HEK293 (cell line): ENCODE results near the gene HDHD3.

ENCODE experiments used
- CTCF ChIA-PET: fragments of 350-600 bp; formaldehyde crosslinking; extraction: SDS; loops from one replicate; lab custom pipeline; 2021; ENCODE audit warnings: antibody characterized with exemption; lab: Yijun Ruan, JAX
- POLR2A ChIA-PET: fragments of 300-600 bp; formaldehyde crosslinking; extraction: SDS; loops from one replicate; lab custom pipeline; 2020; ENCODE audit warnings: antibody characterized with exemption, inconsistent platforms; lab: Yijun Ruan, JAX
- H3K27ac ChIP-seq: fragments of 200-500 bp; sonication (Bioruptor generic); 2 replicates; pipeline ENCODE4 v1.5.1; 2014; ENCODE audit warnings: low read depth, low read length, control low read depth, inconsistent platforms; ENCODE audit errors: extremely low read depth
- H3K36me3 ChIP-seq, 2 experiments: fragments of 200-500 bp in 1 of 2; sonication (Bioruptor generic) in 1 of 2; 1 replicate in 1 of 2; 2 replicates in 1 of 2; pipeline ENCODE4 v1.5.1; 2014 to 2017; ENCODE audit warnings: inconsistent platforms in 2 of 2, low read length in 2 of 2; ENCODE audit not compliant: control insufficient read depth in 2 of 2, insufficient read depth in 1 of 2
- H3K4me1 ChIP-seq: fragments of 200-500 bp; sonication (Bioruptor generic); 2 replicates; pipeline ENCODE4 v1.5.1; 2014; ENCODE audit warnings: mild to moderate bottlenecking, low read length, inconsistent platforms; ENCODE audit not compliant: control insufficient read depth, insufficient read depth
- H3K4me3 ChIP-seq: 2 replicates; pipeline ENCODE4 v1.5.1; 2011; ENCODE audit warnings: low read depth, mild to moderate bottlenecking, control low read depth, low read length, moderate library complexity
- H3K9me3 ChIP-seq: fragments of 200-500 bp; sonication (Bioruptor generic); 2 replicates; pipeline ENCODE4 v1.5.1; 2014; ENCODE audit warnings: low read depth, low read length, inconsistent platforms; ENCODE audit not compliant: control insufficient read depth, insufficient read depth
- GLI4 ChIP-seq: fragments of 450-650 bp; formaldehyde crosslinking; IDR thresholded peaks from 2 replicates; pipeline ENCODE4 v1.5.1; 2016; ENCODE audit warnings: missing biosample characterization, missing genetic modification characterization
- KLF1 ChIP-seq: fragments of 450-650 bp; formaldehyde crosslinking; IDR thresholded peaks from 2 replicates; pipeline ENCODE4 v1.5.1; 2016; ENCODE audit warnings: missing biosample characterization, missing genetic modification characterization
- KLF7 ChIP-seq: fragments of 450-650 bp; formaldehyde crosslinking; IDR thresholded peaks from 2 replicates; pipeline ENCODE4 v1.5.1; 2016; ENCODE audit warnings: missing biosample characterization, missing genetic modification characterization, borderline replicate concordance
- SP2 ChIP-seq: fragments of 450-650 bp; formaldehyde crosslinking; IDR thresholded peaks from 2 replicates; pipeline ENCODE4 v1.5.1; 2016; ENCODE audit warnings: missing biosample characterization, missing genetic modification characterization
- YY1 ChIP-seq: fragments of 450-650 bp; formaldehyde crosslinking; IDR thresholded peaks from 2 replicates; pipeline ENCODE4 v1.5.1; 2018; ENCODE audit warnings: missing biosample characterization, missing genetic modification characterization
- ZBTB1 ChIP-seq: fragments of 450-650 bp; formaldehyde crosslinking; IDR thresholded peaks from 2 replicates; pipeline ENCODE4 v1.5.1; 2016; ENCODE audit warnings: missing biosample characterization, missing genetic modification characterization
- ZBTB49 ChIP-seq: fragments of 450-650 bp; formaldehyde crosslinking; IDR thresholded peaks from 2 replicates; pipeline ENCODE4 v1.5.1; 2016; ENCODE audit warnings: missing biosample characterization, missing genetic modification characterization, low read depth
- ZBTB7A ChIP-seq: fragments of 450-650 bp; formaldehyde crosslinking; IDR thresholded peaks from 2 replicates; pipeline ENCODE4 v1.5.1; 2016; ENCODE audit warnings: low read depth, missing biosample characterization, missing genetic modification characterization
- ZNF157 ChIP-seq: fragments of 450-650 bp; formaldehyde crosslinking; IDR thresholded peaks from 2 replicates; pipeline ENCODE4 v1.5.1; 2016; ENCODE audit warnings: missing biosample characterization, missing genetic modification characterization
- ZNF18 ChIP-seq: fragments of 450-650 bp; formaldehyde crosslinking; IDR thresholded peaks from 2 replicates; pipeline ENCODE4 v1.5.1; 2016; ENCODE audit warnings: missing biosample characterization, missing genetic modification characterization
- ZNF184 ChIP-seq: fragments of 450-650 bp; IDR thresholded peaks from 2 replicates; pipeline ENCODE4 v1.5.1; 2018; ENCODE audit warnings: missing biosample characterization, mild to moderate bottlenecking, missing genetic modification characterization
- ZNF214 ChIP-seq: fragments of 450-650 bp; formaldehyde crosslinking; IDR thresholded peaks from 2 replicates; pipeline ENCODE4 v1.5.1; 2017; ENCODE audit warnings: missing biosample characterization, mild to moderate bottlenecking, missing genetic modification characterization, borderline replicate concordance
- ZNF221 ChIP-seq: fragments of 450-650 bp; formaldehyde crosslinking; IDR thresholded peaks from 2 replicates; pipeline ENCODE4 v1.5.1; 2017; ENCODE audit warnings: missing biosample characterization, missing genetic modification characterization, borderline replicate concordance
- ZNF23 ChIP-seq: fragments of 450-650 bp; formaldehyde crosslinking; IDR thresholded peaks from 2 replicates; pipeline ENCODE4 v1.5.1; 2016; ENCODE audit warnings: missing biosample characterization, missing genetic modification characterization, borderline replicate concordance
- ZNF341 ChIP-seq: fragments of 450-650 bp; formaldehyde crosslinking; IDR thresholded peaks from 2 replicates; pipeline ENCODE4; 2016; ENCODE audit warnings: low read depth, missing biosample characterization, missing genetic modification characterization
- ZNF350 ChIP-seq: fragments of 450-650 bp; formaldehyde crosslinking; IDR thresholded peaks from 2 replicates; pipeline ENCODE4 v1.5.0; 2017; ENCODE audit warnings: missing biosample characterization, mild to moderate bottlenecking, missing genetic modification characterization
- ZNF394 ChIP-seq: fragments of 450-650 bp; formaldehyde crosslinking; IDR thresholded peaks from 2 replicates; pipeline ENCODE4 v1.5.1; 2016; ENCODE audit warnings: missing biosample characterization, missing genetic modification characterization, mild to moderate bottlenecking, moderate library complexity, borderline replicate concordance
- ZNF514 ChIP-seq: fragments of 450-650 bp; formaldehyde crosslinking; IDR thresholded peaks from 2 replicates; pipeline ENCODE4 v1.5.1; 2016; ENCODE audit warnings: missing biosample characterization, missing genetic modification characterization
- ZNF548 ChIP-seq: fragments of 450-650 bp; formaldehyde crosslinking; IDR thresholded peaks from 2 replicates; pipeline ENCODE4 v1.5.1; 2016; ENCODE audit warnings: missing biosample characterization, missing genetic modification characterization
- ZNF580 ChIP-seq: fragments of 450-650 bp; formaldehyde crosslinking; IDR thresholded peaks from 2 replicates; pipeline ENCODE4 v1.5.1; 2016; ENCODE audit warnings: missing biosample characterization, missing genetic modification characterization
- ZNF596 ChIP-seq: fragments of 450-650 bp; IDR thresholded peaks from 2 replicates; pipeline ENCODE4 v1.5.0; 2018; ENCODE audit warnings: missing biosample characterization, mild to moderate bottlenecking, missing genetic modification characterization, moderate library complexity
- ZNF626 ChIP-seq: fragments of 450-650 bp; sonication (Bioruptor Pico); formaldehyde crosslinking; IDR thresholded peaks from 2 replicates; pipeline ENCODE4 v1.5.1; 2018; ENCODE audit warnings: missing biosample characterization, missing genetic modification characterization, inconsistent platforms
- ZNF629 ChIP-seq: fragments of 450-650 bp; formaldehyde crosslinking; IDR thresholded peaks from 2 replicates; pipeline ENCODE4 v1.5.1; 2017; ENCODE audit warnings: missing biosample characterization, missing genetic modification characterization
- TF ChIP-seq, protein P1 (sequence below): fragments of 450-650 bp; formaldehyde crosslinking; IDR thresholded peaks from 2 replicates; pipeline ENCODE4 v1.5.1; 2016; ENCODE audit warnings: missing biosample characterization, missing genetic modification characterization, borderline replicate concordance
- TF ChIP-seq, protein P2 (sequence below): fragments of 450-650 bp; formaldehyde crosslinking; IDR thresholded peaks from 2 replicates; pipeline ENCODE4; 2016; ENCODE audit warnings: missing biosample characterization, missing genetic modification characterization
- TF ChIP-seq, protein P3 (sequence below): fragments of 450-650 bp; formaldehyde crosslinking; IDR thresholded peaks from 2 replicates; pipeline ENCODE4 v1.5.1; 2016; ENCODE audit warnings: missing biosample characterization, missing genetic modification characterization

Gene HDHD3

GRCh38 chr9:113350107-113350661, 26.6 kb downstream of the HDHD3 start (continued):
- 0 out of 2 replicates have a peak, but pooled peaks have one; percentile 7 for TF ChIP-seq ZNF394
- TF ChIP-seq ZBTB49, result no peak

DNA sequence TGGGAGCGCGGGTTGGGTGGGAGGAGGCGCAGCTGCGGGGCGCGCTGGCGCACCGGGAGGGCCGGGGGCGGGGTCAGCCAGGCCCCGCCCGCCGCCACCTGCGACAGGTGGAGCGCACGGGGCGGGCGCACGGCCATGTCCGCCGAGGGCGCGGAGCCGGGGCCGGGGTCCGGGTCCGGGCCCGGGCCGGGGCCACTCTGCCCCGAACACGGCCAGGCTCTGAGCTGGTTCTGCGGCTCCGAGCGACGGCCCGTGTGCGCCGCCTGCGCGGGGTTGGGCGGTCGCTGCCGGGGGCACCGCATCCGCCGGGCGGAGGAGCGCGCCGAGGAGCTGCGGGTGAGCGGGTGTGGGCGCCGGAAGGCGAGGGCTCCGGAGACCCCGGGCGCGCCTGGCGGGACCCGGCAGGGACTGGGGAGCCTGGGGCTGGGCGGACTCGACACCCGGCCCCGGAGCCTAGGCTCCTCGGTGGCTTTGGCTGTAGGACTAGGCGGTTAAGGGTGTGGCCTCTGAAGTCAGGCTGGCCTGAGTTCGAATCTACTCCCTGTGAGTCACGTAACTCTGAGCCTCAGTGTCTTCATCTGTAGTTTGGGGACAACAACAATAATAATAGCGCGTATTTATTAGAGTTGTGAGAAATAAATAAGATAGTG, 27.2 kb downstream of the HDHD3 start, which contains the start of gene BSPRY:
TSS of gene BSPRY (plus strand) at position 97 of the 650 bp plus-strand sequence. CDS start at position 136, 39 bp downstream.
- H3K27ac ChIP-seq, result no peak within 1 kb of the TSS
- peak within 1 kb of the TSS; percentile 43 for H3K4me3 ChIP-seq
- POLR2A ChIA-PET, result interaction anchor here (0.7 to 3.4 kb wide), 5 partner anchors 10 to 74 kb away, joined by 3 to 22 read pairs (median 5); partner anchors contain the start of genes C9orf43, CDC26, POLE3 and PRPF4
- TF ChIP-seq ZNF548 (tag by site-specific recombination) (no peak), SP2 (tag by site-specific recombination) (no peak), ZNF626 (tag by site-specific recombination) (no peak), KLF7 (tag by site-specific recombination) (peak; percentile 17; the same call in 1 of the 2 replicates), ZNF157 (no peak), ZNF580 (tag by site-specific recombination) (peak; percentile 49; the same call in 1 of the 2 replicates), ZNF221 (tag by site-specific recombination) (no peak), ZBTB1 (no peak), KLF1 (tag by site-specific recombination) (peak; percentile 38; the same call in 1 of the 2 replicates), ZNF341 (tag by site-specific recombination) (no peak), ZNF350 (no peak), ZNF214 (no peak), ZNF596 (tag by site-specific recombination) (no peak), ZNF184 (tag by site-specific recombination) (no peak), ZNF514 (tag by site-specific recombination) (no peak), ZNF18 (tag by site-specific recombination) (no peak), ZNF23 (tag by site-specific recombination) (no peak), ZNF629 (0 out of 2 replicates have a peak, but pooled peaks have one; percentile 24), ZBTB7A (tag by site-specific recombination) (no peak), GLI4 (no peak), ZNF394 (0 out of 2 replicates have a peak, but pooled peaks have one; percentile 18), YY1 (no peak)
- TF ChIP-seq, protein P1, sequence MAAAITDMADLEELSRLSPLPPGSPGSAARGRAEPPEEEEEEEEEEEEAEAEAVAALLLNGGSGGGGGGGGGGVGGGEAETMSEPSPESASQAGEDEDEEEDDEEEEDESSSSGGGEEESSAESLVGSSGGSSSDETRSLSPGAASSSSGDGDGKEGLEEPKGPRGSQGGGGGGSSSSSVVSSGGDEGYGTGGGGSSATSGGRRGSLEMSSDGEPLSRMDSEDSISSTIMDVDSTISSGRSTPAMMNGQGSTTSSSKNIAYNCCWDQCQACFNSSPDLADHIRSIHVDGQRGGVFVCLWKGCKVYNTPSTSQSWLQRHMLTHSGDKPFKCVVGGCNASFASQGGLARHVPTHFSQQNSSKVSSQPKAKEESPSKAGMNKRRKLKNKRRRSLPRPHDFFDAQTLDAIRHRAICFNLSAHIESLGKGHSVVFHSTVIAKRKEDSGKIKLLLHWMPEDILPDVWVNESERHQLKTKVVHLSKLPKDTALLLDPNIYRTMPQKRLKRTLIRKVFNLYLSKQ (tag by site-specific recombination), result no peak
- TF ChIP-seq, protein P2, sequence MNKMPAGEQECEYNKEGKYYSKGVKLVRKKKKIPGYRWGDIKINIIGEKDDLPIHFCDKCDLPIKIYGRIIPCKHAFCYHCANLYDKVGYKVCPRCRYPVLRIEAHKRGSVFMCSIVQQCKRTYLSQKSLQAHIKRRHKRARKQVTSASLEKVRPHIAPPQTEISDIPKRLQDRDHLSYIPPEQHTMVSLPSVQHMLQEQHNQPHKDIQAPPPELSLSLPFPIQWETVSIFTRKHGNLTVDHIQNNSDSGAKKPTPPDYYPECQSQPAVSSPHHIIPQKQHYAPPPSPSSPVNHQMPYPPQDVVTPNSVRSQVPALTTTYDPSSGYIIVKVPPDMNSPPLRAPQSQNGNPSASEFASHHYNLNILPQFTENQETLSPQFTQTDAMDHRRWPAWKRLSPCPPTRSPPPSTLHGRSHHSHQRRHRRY, result no peak
- TF ChIP-seq, protein P3, sequence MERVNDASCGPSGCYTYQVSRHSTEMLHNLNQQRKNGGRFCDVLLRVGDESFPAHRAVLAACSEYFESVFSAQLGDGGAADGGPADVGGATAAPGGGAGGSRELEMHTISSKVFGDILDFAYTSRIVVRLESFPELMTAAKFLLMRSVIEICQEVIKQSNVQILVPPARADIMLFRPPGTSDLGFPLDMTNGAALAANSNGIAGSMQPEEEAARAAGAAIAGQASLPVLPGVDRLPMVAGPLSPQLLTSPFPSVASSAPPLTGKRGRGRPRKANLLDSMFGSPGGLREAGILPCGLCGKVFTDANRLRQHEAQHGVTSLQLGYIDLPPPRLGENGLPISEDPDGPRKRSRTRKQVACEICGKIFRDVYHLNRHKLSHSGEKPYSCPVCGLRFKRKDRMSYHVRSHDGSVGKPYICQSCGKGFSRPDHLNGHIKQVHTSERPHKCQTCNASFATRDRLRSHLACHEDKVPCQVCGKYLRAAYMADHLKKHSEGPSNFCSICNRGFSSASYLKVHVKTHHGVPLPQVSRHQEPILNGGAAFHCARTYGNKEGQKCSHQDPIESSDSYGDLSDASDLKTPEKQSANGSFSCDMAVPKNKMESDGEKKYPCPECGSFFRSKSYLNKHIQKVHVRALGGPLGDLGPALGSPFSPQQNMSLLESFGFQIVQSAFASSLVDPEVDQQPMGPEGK (tag by site-specific recombination), result no peak

More for the DNA sequence above, 27.2 kb downstream of the HDHD3 start, which contains the start of gene BSPRY:
- peaks cover 7% of the 10 kb centered on the region; the same call in 1 of the 2 replicates for H3K4me1 ChIP-seq
- no peaks in the 10 kb centered on the region for H3K9me3 ChIP-seq
- CTCF ChIA-PET, result interaction anchor here (0.8 to 2.5 kb wide), 4 partner anchors 11 to 75 kb away, joined by 3 to 8 read pairs (median 4); partner anchors contain the start of genes ALAD and CDC26
- H3K36me3 ChIP-seq, result no peaks in the 10 kb centered on the region
